IMR-90 (cell line): Measurements from ENCODE around the gene TMEM127. TPM values are rescaled to one million over a fixed set of nuclear protein-coding genes. Genes with fewer than 3 reads are reported as not detected.

ENCODE experiments used
- ATAC-seq: fragments of 200-7000 bp; cut with Tn5 transposase; 2 replicates; pipeline ENCODE4 v1.9.1; 2020; ENCODE audit warnings: low read depth, mild to moderate bottlenecking, moderate library complexity
- BruUV-seq: library from RNA; stranded (reverse); fragments of 400-500 nt; replicated peaks from 2 replicates; lab custom pipeline; 2021; lab: Mats Ljungman, UMichigan
- CTCF ChIA-PET: fragments of 300-600 bp; formaldehyde crosslinking; extraction: SDS; loops from one replicate; lab custom pipeline; 2021; ENCODE audit warnings: antibody characterized with exemption; lab: Yijun Ruan, JAX
- POLR2A ChIA-PET: fragments of 300-600 bp; sonication (Branson Sonifier 250); formaldehyde crosslinking; loops from one replicate; lab custom pipeline; 2022; ENCODE audit warnings: antibody characterized with exemption; ENCODE audit not compliant: unreplicated experiment; lab: Charles Lee
- DNase-seq: peaks from one replicate; pipeline ENCODE4 v3.0.0; 2013
- H2AFZ ChIP-seq: replicated peaks from 2 replicates; pipeline ENCODE3; 2013; ENCODE audit warnings: low read length, mild to moderate bottlenecking; ENCODE audit not compliant: poor library complexity
- H2AK5ac ChIP-seq: 2 replicates; pipeline ENCODE4 v1.6.1; 2013; ENCODE audit warnings: low read depth, low read length, inconsistent platforms
- H2AK9ac ChIP-seq: replicated peaks from 2 replicates; pipeline ENCODE3; 2013; ENCODE audit warnings: mild to moderate bottlenecking, low read depth, low read length, moderate library complexity; ENCODE audit not compliant: poor library complexity
- H2BK120ac ChIP-seq: 2 replicates; pipeline ENCODE4 v1.6.1; 2013; ENCODE audit warnings: low read depth, low read length, inconsistent platforms
- H2BK15ac ChIP-seq: 3 replicates; pipeline ENCODE4 v1.6.1; 2013; ENCODE audit warnings: low read depth, low read length, inconsistent platforms
- H2BK20ac ChIP-seq: 2 replicates; pipeline ENCODE4 v1.6.1; 2013; ENCODE audit warnings: low read depth, mild to moderate bottlenecking, inconsistent platforms, low read length, moderate library complexity
- H2BK5ac ChIP-seq: 2 replicates; pipeline ENCODE4 v1.6.1; 2013; ENCODE audit warnings: mild to moderate bottlenecking, low read depth, low read length, inconsistent platforms; ENCODE audit not compliant: poor library complexity, severe bottlenecking
- H3K14ac ChIP-seq: replicated peaks from 2 replicates; pipeline ENCODE4 v1.6.1; 2013; ENCODE audit warnings: low read depth, low read length, inconsistent platforms
- H3K18ac ChIP-seq: 2 replicates; pipeline ENCODE4 v1.6.1; 2013; ENCODE audit warnings: low read depth, low read length, control low read depth
- H3K23ac ChIP-seq: 2 replicates; pipeline ENCODE4 v1.6.1; 2013; ENCODE audit warnings: low read depth, low read length, inconsistent platforms
- H3K27ac ChIP-seq: 2 replicates; pipeline ENCODE4 v1.5.1; 2013; ENCODE audit warnings: mild to moderate bottlenecking, control low read depth, low read length; ENCODE audit not compliant: insufficient read depth
- H3K27me3 ChIP-seq: 2 replicates; pipeline ENCODE4 v1.6.1; 2013; ENCODE audit warnings: low read length; ENCODE audit not compliant: control insufficient read depth, insufficient read depth
- H3K36me3 ChIP-seq: 2 replicates; pipeline ENCODE4 v1.6.1; 2013; ENCODE audit warnings: low read length, mixed read lengths; ENCODE audit not compliant: control insufficient read depth, insufficient read depth
- H3K4ac ChIP-seq: 2 replicates; pipeline ENCODE4 v1.6.1; 2013; ENCODE audit warnings: low read depth, low read length, inconsistent platforms
- H3K4me1 ChIP-seq: 2 replicates; pipeline ENCODE4 v1.6.1; 2013; ENCODE audit warnings: low read length, mixed read lengths; ENCODE audit not compliant: control insufficient read depth, insufficient read depth
- H3K4me2 ChIP-seq: 2 replicates; pipeline ENCODE4 v1.6.1; 2013; ENCODE audit warnings: low read depth, mild to moderate bottlenecking, control low read depth, low read length, moderate library complexity
- H3K4me3 ChIP-seq: 2 replicates; pipeline ENCODE4 v1.5.1; 2013; ENCODE audit warnings: low read depth, mild to moderate bottlenecking, control low read depth, low read length, moderate library complexity; ENCODE audit not compliant: insufficient read depth
- H3K56ac ChIP-seq: 2 replicates; pipeline ENCODE4 v1.6.1; 2013; ENCODE audit warnings: low read length, inconsistent platforms; ENCODE audit not compliant: insufficient read depth; ENCODE audit errors: extremely low read depth
- H3K79me1 ChIP-seq, 2 experiments: 2 replicates each; pipeline ENCODE4 v1.6.1; 2013; ENCODE audit warnings: low read length in 2 of 2, inconsistent platforms in 1 of 2, low read depth in 1 of 2
- H3K9ac ChIP-seq: 2 replicates; pipeline ENCODE4 v1.6.1; 2013; ENCODE audit warnings: low read depth, low read length, control low read depth
- H3K9me1 ChIP-seq: 2 replicates; pipeline ENCODE4 v1.6.1; 2013; ENCODE audit warnings: low read length, inconsistent platforms; ENCODE audit not compliant: insufficient read depth
- H3K9me3 ChIP-seq: 2 replicates; pipeline ENCODE4 v1.6.1; 2013; ENCODE audit warnings: low read length; ENCODE audit not compliant: control insufficient read depth, insufficient read depth
- H4K20me1 ChIP-seq: 2 replicates; pipeline ENCODE4 v1.6.1; 2013; ENCODE audit warnings: low read length, inconsistent platforms; ENCODE audit not compliant: insufficient read depth
- H4K5ac ChIP-seq: 2 replicates; pipeline ENCODE4 v1.6.1; 2013; ENCODE audit warnings: mild to moderate bottlenecking, low read depth, low read length, control low read depth
- H4K8ac ChIP-seq, 2 experiments: 2 replicates each; pipeline ENCODE4 v1.6.1; 2013; ENCODE audit warnings: low read depth in 2 of 2, low read length in 2 of 2, control low read depth in 1 of 2, inconsistent platforms in 1 of 2
- H4K91ac ChIP-seq: 2 replicates; pipeline ENCODE4 v1.6.1; 2013; ENCODE audit warnings: low read depth, low read length, inconsistent platforms; ENCODE audit not compliant: insufficient read depth
- BHLHE40 ChIP-seq: fragments of 150-350 bp; IDR thresholded peaks from 2 replicates; pipeline ENCODE4 v1.6.1; 2016; ENCODE audit warnings: mild to moderate bottlenecking, low read depth, low read length
- FOS ChIP-seq: fragments of 150-350 bp; IDR thresholded peaks from 2 replicates; pipeline ENCODE4 v1.6.1; 2016; ENCODE audit warnings: low read depth, low read length
- MAFK ChIP-seq: IDR thresholded peaks from 2 replicates; pipeline ENCODE4 v1.6.1; 2012; ENCODE audit warnings: low read depth, low read length, improper control_type of control experiment
- NFE2L2 ChIP-seq: fragments of 150-350 bp; IDR thresholded peaks from 2 replicates; pipeline ENCODE4 v1.6.1; 2016; ENCODE audit warnings: low read depth, mild to moderate bottlenecking, low read length
- RCOR1 ChIP-seq: IDR thresholded peaks from 2 replicates; pipeline ENCODE4 v1.6.1; 2012; ENCODE audit warnings: mild to moderate bottlenecking, low read length, improper control_type of control experiment; ENCODE audit not compliant: insufficient replicate concordance
- RFX5 ChIP-seq: IDR thresholded peaks from 2 replicates; pipeline ENCODE4 v1.8.0; 2012; ENCODE audit warnings: low read depth, mild to moderate bottlenecking, low read length, moderate library complexity
- SMC3 ChIP-seq: fragments of 150-350 bp; IDR thresholded peaks from 2 replicates; pipeline ENCODE4 v1.6.1; 2016; ENCODE audit warnings: low read depth, mild to moderate bottlenecking, antibody characterized with exemption, low read length, moderate library complexity
- WGBS, 2 experiments: methylation state at CpG; one replicate each; pipeline versions ENCODE4 v1.1.5 to v1.1.7; 2013; ENCODE audit warnings: missing lambda C conversion rate in 2 of 2; ENCODE audit not compliant: insufficient read length in 1 of 2; ENCODE audit errors: extremely low coverage in 2 of 2; 5-methylcytosine and 5-hydroxymethylcytosine counted together
- dilution Hi-C: fragments of 300-500 bp; cut with HindIII; formaldehyde crosslinking; loops from one replicate; pipeline ENCODE4 v1.14.3; 2018; ENCODE audit warnings: low sequenced_read_pairs; ENCODE audit not compliant: unreplicated experiment
- in situ Hi-C: fragments of 300-500 bp; cut with MboI; formaldehyde crosslinking; loops from 3 replicates; pipeline ENCODE4 v1.14.3; 2019; ENCODE audit warnings: low sequenced_read_pairs, inconsistent platforms, mixed read lengths
- intact Hi-C: fragments of 100-400 bp; cut with micrococcal nuclease; formaldehyde crosslinking; loops from 2 replicates; pipeline ENCODE4 v1.10.0; 2022
- polyA plus RNA-seq, 3 experiments: library from polyadenylated mRNA; depleted of rRNA; stranded (reverse); fragments of >200 nt; gene quantifications; 2 replicates each; pipeline ENCODE4 v1.2.3, GENCODE V29; 2012; ENCODE audit warnings: low replicate concordance in 1 of 3
- total RNA-seq: library from RNA; depleted of rRNA; stranded (reverse); fragments of >200 nt; gene quantifications from 2 replicates; pipeline ENCODE4 v1.2.3, GENCODE V29; 2012
- TF ChIP-seq, protein P1 (sequence below): fragments of 150-350 bp; IDR thresholded peaks from 2 replicates; pipeline ENCODE4 v1.6.1; 2016; ENCODE audit warnings: low read depth, mild to moderate bottlenecking, low read length, moderate library complexity, borderline replicate concordance

TMEM127 gene
- total and polyA plus RNA-seq, 2 of the 4 experiments (the other 2 are of a cell fraction), result 35.7 to 47.6 TPM

DNA sequence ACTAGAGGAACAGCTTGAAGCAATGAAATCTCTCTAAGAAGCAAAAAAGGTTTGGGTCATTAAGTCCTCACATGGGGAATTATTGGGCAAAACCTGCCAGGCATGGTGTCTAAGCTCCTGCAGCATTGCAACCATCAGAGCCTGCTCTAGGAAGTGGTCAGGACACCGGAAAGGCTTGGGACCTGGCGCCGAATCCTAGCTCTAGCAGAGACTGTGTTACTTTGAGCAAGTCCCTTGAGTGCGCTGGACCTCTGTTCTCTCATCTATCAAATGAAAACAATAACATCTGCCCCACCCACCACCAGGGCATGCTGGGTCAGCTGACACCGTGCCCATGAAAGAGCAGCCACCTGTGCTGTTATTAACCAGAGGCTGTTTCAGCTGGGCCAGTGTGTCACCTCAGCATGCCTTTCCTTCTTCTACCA lies 6.3 kb downstream of the TMEM127 start:
- ChIA-PET CTCF (no interaction called here), POLR2A (no interaction called here)
- in situ Hi-C loops (loop anchor here (25.0 kb wide), 1 partner anchor 247 kb away; no protein-coding TSS in a partner anchor), dilution Hi-C loops (no loop called here), intact Hi-C loops (no loop called here)
- Histone ChIP-seq H2BK120ac (no peak overlapping the region; the same call in 1 of the 2 replicates), H3K56ac (no peak overlapping the region), H3K4ac (peak overlapping the region; percentile 63; the same call in 1 of the 2 replicates), H3K9ac (no peak overlapping the region), H2AFZ (no peak overlapping the region), H2BK5ac (peak overlapping the region; percentile 30), H3K27ac (peak overlapping the region; percentile 52; the same call in 1 of the 2 replicates), H3K18ac (no peak overlapping the region), H2AK5ac (peak overlapping the region; percentile 68), H3K9me1 (peaks cover 29% of the 10 kb centered on the region), H3K27me3 (no peaks in the 10 kb centered on the region), H4K8ac (no peak overlapping the region), H4K5ac (no peak overlapping the region), H3K4me1 (peaks cover 25% of the 10 kb centered on the region), H3K36me3 (peaks cover 14% of the 10 kb centered on the region), H4K20me1 (peaks cover 47% of the 10 kb centered on the region), H2BK15ac (no peak overlapping the region), H2AK9ac (no peak overlapping the region), H3K4me2 (no peak overlapping the region), H2BK20ac (no peak overlapping the region), H3K14ac (no peak overlapping the region), H4K91ac (no peak overlapping the region), H3K4me3 (no peak overlapping the region), H3K79me1 (peaks cover 41 to 74% of the 10 kb centered on the region in 2 experiments), H3K23ac (no peak overlapping the region), H3K9me3 (no peaks in the 10 kb centered on the region)
- BruUV-seq, result no TSS peak
- ATAC-seq (no peak), DNase-seq (no peak)
- TF ChIP-seq SMC3 (no peak), MAFK (no peak), FOS (no peak), RCOR1 (no peak), RFX5 (no peak), NFE2L2 (no peak), BHLHE40 (no peak)
- TF ChIP-seq, protein P1, sequence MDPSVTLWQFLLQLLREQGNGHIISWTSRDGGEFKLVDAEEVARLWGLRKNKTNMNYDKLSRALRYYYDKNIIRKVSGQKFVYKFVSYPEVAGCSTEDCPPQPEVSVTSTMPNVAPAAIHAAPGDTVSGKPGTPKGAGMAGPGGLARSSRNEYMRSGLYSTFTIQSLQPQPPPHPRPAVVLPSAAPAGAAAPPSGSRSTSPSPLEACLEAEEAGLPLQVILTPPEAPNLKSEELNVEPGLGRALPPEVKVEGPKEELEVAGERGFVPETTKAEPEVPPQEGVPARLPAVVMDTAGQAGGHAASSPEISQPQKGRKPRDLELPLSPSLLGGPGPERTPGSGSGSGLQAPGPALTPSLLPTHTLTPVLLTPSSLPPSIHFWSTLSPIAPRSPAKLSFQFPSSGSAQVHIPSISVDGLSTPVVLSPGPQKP, result no peak
- WGBS, 2 experiments, result 100% methylated on average over 3 of the region's 5 CpGs; no CpG with 5 or more reads in 1 of the 2 experiments
